ENCODE data around the gene CPTP. TPM values are rescaled to one million over a fixed set of nuclear protein-coding genes. Genes with fewer than 3 reads are reported as not detected.

The CPTP gene
- total and polyA plus RNA-seq, 2 of the 13 experiments (the other 11 are each of a cell fraction or from before 2014, with no cell fraction given), result 5.5 to 9.3 TPM

- TF ChIP-seq ZNF644 (CRISPR knock-in tag; IDR thresholded peaks at IDR 0.05; ENCODE audit: low read depth) (no peak), BRD4 (CRISPR knock-in tag; IDR thresholded peaks at IDR 0.05) (peak; percentile 65; the same call in 1 of the 2 replicates), IKZF4 (CRISPR knock-in tag; IDR thresholded peaks at IDR 0.05; ENCODE audit: borderline replicate concordance, low read depth, not compliant biosample characterization) (no peak), HNRNPUL1 (IDR thresholded peaks at IDR 0.05; ENCODE audit: low read depth, low read length) (peak; percentile 73; the same call in 1 of the 2 replicates), HINFP (CRISPR knock-in tag; IDR thresholded peaks at IDR 0.05; ENCODE audit: low read depth) (peak; percentile 71), ERF (CRISPR knock-in tag; IDR thresholded peaks at IDR 0.05) (peak; percentile 94), KLF16 (CRISPR knock-in tag; IDR thresholded peaks at IDR 0.05) (peak in 1 of 2 experiments; percentile 98; a peak in 2 of 4 replicates), FOXO4 (CRISPR knock-in tag; conservative IDR thresholded peaks at IDR 0.05) (0 out of 2 replicates have a peak, but pooled peaks have one; percentile 62), NR1H2 (CRISPR knock-in tag; IDR thresholded peaks at IDR 0.05; ENCODE audit: borderline replicate concordance, low read depth) (peak; percentile 86; the same call in 1 of the 2 replicates), ELF1 (CRISPR knock-in tag; IDR thresholded peaks at IDR 0.05) (peak; percentile 98), ZNF562 (CRISPR knock-in tag; IDR thresholded peaks at IDR 0.05; ENCODE audit: borderline replicate concordance) (no peak), ZZZ3 (CRISPR knock-in tag; IDR thresholded peaks at IDR 0.05; ENCODE audit: borderline replicate concordance) (peak; percentile 88; the same call in 1 of the 2 replicates)
- TF ChIP-seq, protein P1, sequence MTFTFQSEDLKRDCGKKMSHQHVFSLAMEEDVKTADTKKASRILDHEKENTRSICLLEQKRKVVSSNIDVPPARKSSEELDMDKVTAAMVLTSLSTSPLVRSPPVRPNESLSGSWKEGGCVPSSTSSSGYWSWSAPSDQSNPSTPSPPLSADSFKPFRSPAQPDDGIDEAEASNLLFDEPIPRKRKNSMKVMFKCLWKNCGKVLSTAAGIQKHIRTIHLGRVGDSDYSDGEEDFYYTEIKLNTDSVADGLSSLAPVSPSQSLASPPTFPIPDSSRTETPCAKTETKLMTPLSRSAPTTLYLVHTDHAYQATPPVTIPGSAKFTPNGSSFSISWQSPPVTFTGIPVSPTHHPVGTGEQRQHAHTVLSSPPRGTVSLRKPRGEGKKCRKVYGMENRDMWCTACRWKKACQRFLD (CRISPR knock-in tag; IDR thresholded peaks at IDR 0.05; ENCODE audit: borderline replicate concordance), result no peak; the same call in 1 of the 2 replicates
- TF ChIP-seq, protein P2, sequence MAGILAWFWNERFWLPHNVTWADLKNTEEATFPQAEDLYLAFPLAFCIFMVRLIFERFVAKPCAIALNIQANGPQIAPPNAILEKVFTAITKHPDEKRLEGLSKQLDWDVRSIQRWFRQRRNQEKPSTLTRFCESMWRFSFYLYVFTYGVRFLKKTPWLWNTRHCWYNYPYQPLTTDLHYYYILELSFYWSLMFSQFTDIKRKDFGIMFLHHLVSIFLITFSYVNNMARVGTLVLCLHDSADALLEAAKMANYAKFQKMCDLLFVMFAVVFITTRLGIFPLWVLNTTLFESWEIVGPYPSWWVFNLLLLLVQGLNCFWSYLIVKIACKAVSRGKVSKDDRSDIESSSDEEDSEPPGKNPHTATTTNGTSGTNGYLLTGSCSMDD (CRISPR knock-in tag; IDR thresholded peaks at IDR 0.05), result no peak
- TF ChIP-seq, protein P3, sequence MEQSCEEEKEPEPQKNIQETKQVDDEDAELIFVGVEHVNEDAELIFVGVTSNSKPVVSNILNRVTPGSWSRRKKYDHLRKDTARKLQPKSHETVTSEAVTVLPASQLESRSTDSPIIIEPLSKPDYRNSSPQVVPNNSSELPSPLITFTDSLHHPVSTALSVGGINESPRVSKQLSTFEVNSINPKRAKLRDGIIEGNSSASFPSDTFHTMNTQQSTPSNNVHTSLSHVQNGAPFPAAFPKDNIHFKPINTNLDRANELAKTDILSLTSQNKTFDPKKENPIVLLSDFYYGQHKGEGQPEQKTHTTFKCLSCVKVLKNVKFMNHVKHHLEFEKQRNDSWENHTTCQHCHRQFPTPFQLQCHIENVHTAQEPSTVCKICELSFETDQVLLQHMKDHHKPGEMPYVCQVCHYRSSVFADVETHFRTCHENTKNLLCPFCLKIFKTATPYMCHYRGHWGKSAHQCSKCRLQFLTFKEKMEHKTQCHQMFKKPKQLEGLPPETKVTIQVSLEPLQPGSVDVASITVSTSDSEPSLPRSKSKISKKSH (CRISPR knock-in tag; IDR thresholded peaks at IDR 0.05; ENCODE audit: borderline replicate concordance), result 0 out of 2 replicates have a peak, but pooled peaks have one; percentile 34
- TF ChIP-seq, protein P4, sequence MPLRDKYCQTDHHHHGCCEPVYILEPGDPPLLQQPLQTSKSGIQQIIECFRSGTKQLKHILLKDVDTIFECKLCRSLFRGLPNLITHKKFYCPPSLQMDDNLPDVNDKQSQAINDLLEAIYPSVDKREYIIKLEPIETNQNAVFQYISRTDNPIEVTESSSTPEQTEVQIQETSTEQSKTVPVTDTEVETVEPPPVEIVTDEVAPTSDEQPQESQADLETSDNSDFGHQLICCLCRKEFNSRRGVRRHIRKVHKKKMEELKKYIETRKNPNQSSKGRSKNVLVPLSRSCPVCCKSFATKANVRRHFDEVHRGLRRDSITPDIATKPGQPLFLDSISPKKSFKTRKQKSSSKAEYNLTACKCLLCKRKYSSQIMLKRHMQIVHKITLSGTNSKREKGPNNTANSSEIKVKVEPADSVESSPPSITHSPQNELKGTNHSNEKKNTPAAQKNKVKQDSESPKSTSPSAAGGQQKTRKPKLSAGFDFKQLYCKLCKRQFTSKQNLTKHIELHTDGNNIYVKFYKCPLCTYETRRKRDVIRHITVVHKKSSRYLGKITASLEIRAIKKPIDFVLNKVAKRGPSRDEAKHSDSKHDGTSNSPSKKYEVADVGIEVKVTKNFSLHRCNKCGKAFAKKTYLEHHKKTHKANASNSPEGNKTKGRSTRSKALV (CRISPR knock-in tag; IDR thresholded peaks at IDR 0.05), result no peak
- TF ChIP-seq, protein P5, sequence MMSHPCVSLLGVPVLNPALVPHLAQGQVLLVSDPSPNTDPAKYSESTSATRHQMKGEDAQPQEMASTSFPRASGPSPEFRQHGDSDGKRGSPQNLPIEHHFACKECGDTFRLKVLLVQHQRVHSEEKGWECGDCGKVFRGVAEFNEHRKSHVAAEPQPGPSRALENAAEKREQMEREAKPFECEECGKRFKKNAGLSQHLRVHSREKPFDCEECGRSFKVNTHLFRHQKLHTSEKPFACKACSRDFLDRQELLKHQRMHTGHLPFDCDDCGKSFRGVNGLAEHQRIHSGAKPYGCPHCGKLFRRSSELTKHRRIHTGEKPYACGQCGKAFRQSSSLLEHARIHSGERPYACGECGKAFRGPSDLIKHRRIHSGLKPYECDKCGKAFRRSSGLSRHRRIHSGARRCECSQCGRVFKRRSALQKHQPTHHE (CRISPR knock-in tag; IDR thresholded peaks at IDR 0.05; ENCODE audit: borderline replicate concordance), result peak; percentile 89; the same call in 1 of the 2 replicates
Observed at GRCh38 chr1:1374929-1375662, 50.5 kb downstream of the CPTP start, which contains the start of gene AURKAIP1 (continued).
